SK-N-SH (cell line): ENCODE results near the gene FAAP24. TPM values are rescaled to one million over a fixed set of nuclear protein-coding genes. Genes with fewer than 3 reads are reported as not detected.

Source experiments
- CTCF ChIA-PET: fragments of 300-600, 350-600 bp; formaldehyde crosslinking; extraction: SDS; loops from one replicate; lab custom pipeline; 2021; lab: Yijun Ruan, JAX
- POLR2A ChIA-PET: fragments of 350-600 bp; sonication (Branson Sonifier 250); formaldehyde crosslinking; extraction: SDS; loops from one replicate; lab custom pipeline; 2020; ENCODE audit warnings: antibody characterized with exemption, inconsistent platforms; lab: Yijun Ruan, JAX
- DNase-seq: peaks from one replicate; pipeline ENCODE4 v3.0.0; 2012
- H2AFZ ChIP-seq: fragments of 200-600 bp; sonication (generic); 2 replicates; pipeline ENCODE4 v1.8.1; 2016; ENCODE audit warnings: antibody characterized with exemption, mild to moderate bottlenecking, low read depth
- H3F3A ChIP-seq: fragments of 200-600 bp; sonication (generic); replicated peaks from 2 replicates; pipeline ENCODE3; 2016; ENCODE audit warnings: antibody characterized with exemption, mild to moderate bottlenecking; ENCODE audit not compliant: insufficient read depth
- H3K27ac ChIP-seq, 2 experiments: fragments of 200-500 bp in 1 of 2; fragments of 200-600 bp in 1 of 2; sonication (Bioruptor generic) in 1 of 2; sonication (generic), shearing (Covaris generic) in 1 of 2; 2 replicates each; pipeline versions ENCODE4 v1.5.1 to v1.6.1; 2014 to 2016; ENCODE audit warnings: low read depth in 2 of 2, inconsistent platforms in 1 of 2, low read length in 1 of 2, mild to moderate bottlenecking in 1 of 2, mixed read lengths in 1 of 2
- H3K27me3 ChIP-seq: fragments of 200-600 bp; sonication (generic), shearing (Covaris generic); 2 replicates; pipeline ENCODE4 v1.6.1; 2016; ENCODE audit warnings: mixed run types; ENCODE audit not compliant: insufficient read depth
- H3K36me3 ChIP-seq, 2 experiments: fragments of 200-500 bp in 1 of 2; fragments of 200-600 bp in 1 of 2; sonication (Bioruptor generic) in 1 of 2; sonication (generic) in 1 of 2; replicated peaks in 1 of 2; 2 replicates each; pipeline versions ENCODE3 to v1.5.1; 2014 to 2016; ENCODE audit warnings: low read length in 1 of 2, mild to moderate bottlenecking in 1 of 2; ENCODE audit not compliant: insufficient read depth in 2 of 2, control insufficient read depth in 1 of 2
- H3K4me1 ChIP-seq, 2 experiments: fragments of 200-500 bp in 1 of 2; fragments of 200-600 bp in 1 of 2; sonication (Bioruptor generic) in 1 of 2; sonication (generic), shearing (Covaris generic) in 1 of 2; 2 replicates each; pipeline versions ENCODE4 v1.5.1 to v1.6.1; 2014 to 2016; ENCODE audit warnings: low read depth in 1 of 2, low read length in 1 of 2, mixed run types in 1 of 2; ENCODE audit not compliant: insufficient read depth in 2 of 2, control insufficient read depth in 1 of 2
- H3K4me2 ChIP-seq: fragments of 200-600 bp; sonication (generic), shearing (Covaris generic); 2 replicates; pipeline ENCODE4 v1.6.1; 2017; ENCODE audit warnings: mixed run types
- H3K4me3 ChIP-seq, 2 experiments: fragments of 200-500 bp in 1 of 2; fragments of 200-600 bp in 1 of 2; sonication (Bioruptor generic) in 1 of 2; sonication (generic), shearing (Covaris generic) in 1 of 2; 2 replicates each; pipeline versions ENCODE4 v1.5.1 to v1.8.1; 2014 to 2016; ENCODE audit warnings: low read depth in 2 of 2, inconsistent platforms in 1 of 2, low read length in 1 of 2, mild to moderate bottlenecking in 1 of 2, mixed read lengths in 1 of 2, moderate library complexity in 1 of 2
- H3K79me2 ChIP-seq: fragments of 200-600 bp; sonication (generic); 2 replicates; pipeline ENCODE4 v1.8.1; 2017; ENCODE audit warnings: mild to moderate bottlenecking; ENCODE audit not compliant: insufficient read depth
- H3K9ac ChIP-seq: fragments of 200-600 bp; sonication (generic); 2 replicates; pipeline ENCODE4 v1.6.1; 2017; ENCODE audit warnings: mixed run types
- H3K9me2 ChIP-seq: fragments of 200-600 bp; sonication (generic); 2 replicates; pipeline ENCODE4 v1.6.1; 2017; ENCODE audit warnings: mixed run types
- H3K9me3 ChIP-seq: fragments of 200-600 bp; sonication (generic); 2 replicates; pipeline ENCODE4 v1.6.1; 2017; ENCODE audit warnings: mixed run types, mild to moderate bottlenecking, moderate library complexity
- H4K20me1 ChIP-seq: fragments of 200-600 bp; sonication (generic); 2 replicates; pipeline ENCODE4 v1.6.1; 2017; ENCODE audit warnings: mild to moderate bottlenecking, mixed run types; ENCODE audit not compliant: insufficient read depth
- CHD2 ChIP-seq: fragments of 150-350 bp; IDR thresholded peaks from 2 replicates; pipeline ENCODE4 v1.6.1; 2018; ENCODE audit warnings: low read length; ENCODE audit not compliant: partially characterized antibody
- ELF1 ChIP-seq: IDR thresholded peaks from 2 replicates; pipeline ENCODE4 v1.4.0; 2012
- EP300 ChIP-seq, 2 experiments: IDR thresholded peaks; 2 replicates each; pipeline versions ENCODE4 v1.4.0 to v1.6.1; 2012; ENCODE audit warnings: borderline replicate concordance in 1 of 2, low read depth in 1 of 2, low read length in 1 of 2
- EZH2phosphoT487 ChIP-seq: fragments of 200-600 bp; sonication (generic); IDR thresholded peaks from 2 replicates; pipeline ENCODE4 v1.6.1; 2017; ENCODE audit warnings: low read depth, mixed run types, mild to moderate bottlenecking, antibody characterized with exemption, moderate library complexity, borderline replicate concordance
- FOSL2 ChIP-seq: IDR thresholded peaks from 2 replicates; pipeline ENCODE4 v1.4.0; 2012; ENCODE audit warnings: low read depth, mild to moderate bottlenecking, moderate library complexity, borderline replicate concordance
- FOXJ3 ChIP-seq: sonication (generic); formaldehyde crosslinking; IDR thresholded peaks from 2 replicates; pipeline ENCODE4 v1.5.1; 2020; ENCODE audit warnings: mild to moderate bottlenecking, missing genetic modification reagents
- FOXM1 ChIP-seq: IDR thresholded peaks from 2 replicates; pipeline ENCODE4 v1.4.0; 2012; ENCODE audit warnings: low read depth, mild to moderate bottlenecking
- GABPA ChIP-seq: IDR thresholded peaks from 2 replicates; pipeline ENCODE4 v1.4.0; 2012; ENCODE audit warnings: low read depth, mild to moderate bottlenecking
- MXI1 ChIP-seq: IDR thresholded peaks from 2 replicates; pipeline ENCODE4 v1.6.1; 2012; ENCODE audit warnings: mild to moderate bottlenecking, low read depth, low read length, improper control_type of control experiment
- POLR2AphosphoS5 ChIP-seq: IDR thresholded peaks from 2 replicates; pipeline ENCODE4 v1.6.1; 2012; ENCODE audit warnings: low read depth, low read length
- RCOR1 ChIP-seq: fragments of 150-350 bp; IDR thresholded peaks from 2 replicates; pipeline ENCODE4 v1.6.1; 2017; ENCODE audit warnings: antibody characterized with exemption, low read length
- RFX5 ChIP-seq: IDR thresholded peaks from 2 replicates; pipeline ENCODE4 v1.6.1; 2012; ENCODE audit warnings: mild to moderate bottlenecking, improper control_type of control experiment, low read length
- TEAD4 ChIP-seq: IDR thresholded peaks from 2 replicates; pipeline ENCODE4 v1.4.0; 2012; ENCODE audit warnings: mild to moderate bottlenecking, borderline replicate concordance; ENCODE audit not compliant: insufficient read depth
- USF2 ChIP-seq: fragments of 150-350 bp; IDR thresholded peaks from 2 replicates; pipeline ENCODE4 v1.6.1; 2017; ENCODE audit warnings: antibody characterized with exemption, low read length, low read depth, borderline replicate concordance
- YY1 ChIP-seq: IDR thresholded peaks from 2 replicates; pipeline ENCODE4 v1.4.0; 2012; ENCODE audit warnings: low read depth, mild to moderate bottlenecking
- WGBS: methylation state at CpG from one replicate; pipeline ENCODE4 v1.1.6; 2017; ENCODE audit warnings: low lambda C conversion rate; 5-methylcytosine and 5-hydroxymethylcytosine counted together
- polyA plus RNA-seq, 3 experiments: library from polyadenylated mRNA; depleted of rRNA; stranded (reverse); fragments of >200 nt; gene quantifications; 2 replicates each; pipeline ENCODE4 v1.2.3, GENCODE V29; 2012
- TF ChIP-seq, protein P1 (sequence below): IDR thresholded peaks from 2 replicates; pipeline ENCODE4 v1.4.0; 2012; ENCODE audit warnings: low read depth, borderline replicate concordance
- TF ChIP-seq, protein P2 (sequence below): IDR thresholded peaks from 2 replicates; pipeline ENCODE4 v1.4.0; 2012; ENCODE audit warnings: low read depth
- TF ChIP-seq, protein P3 (sequence below): fragments of 150-350 bp; IDR thresholded peaks from 2 replicates; pipeline ENCODE4 v1.6.1; 2016; ENCODE audit warnings: mild to moderate bottlenecking, low read depth, low read length
- TF ChIP-seq, protein P4 (sequence below): IDR thresholded peaks from 2 replicates; pipeline ENCODE4 v1.6.1; 2012; ENCODE audit warnings: mild to moderate bottlenecking, low read depth, low read length, moderate library complexity

FAAP24 gene
- polyA plus RNA-seq, 1 of the 3 experiments (the other 2 are of a cell fraction) = 3.3 TPM

- H3K4me3 ChIP-seq = no peak overlapping the region
- H3K79me2 ChIP-seq = no peaks in the 10 kb centered on the region
- H2AFZ ChIP-seq = no peak overlapping the region
- WGBS = 96% methylated on average over 4 of the region's 4 CpGs
- DNase-seq = no peak
- H3K4me2 ChIP-seq = no peak overlapping the region
- H3K9me2 ChIP-seq = no peaks in the 10 kb centered on the region
- H3K9me3 ChIP-seq = no peaks in the 10 kb centered on the region
- peaks cover 0 to 10% of the 10 kb centered on the region in 2 experiments; a peak in 1 of 4 replicates for H3K4me1 ChIP-seq
- no peak overlapping the region for H3K9ac ChIP-seq
- ChIA-PET POLR2A (no interaction called here), CTCF (interaction anchor here (1.6 to 1.9 kb wide), 2 partner anchors 25 to 118 kb away, joined by 8 to 9 read pairs; no protein-coding TSS in a partner anchor)
- H4K20me1 ChIP-seq = no peaks in the 10 kb centered on the region
- no peaks in the 10 kb centered on the region for H3K27me3 ChIP-seq
- H3K27ac ChIP-seq = no peak overlapping the region
- no peaks in the 10 kb centered on the region for H3F3A ChIP-seq
- peaks cover 0 to 3% of the 10 kb centered on the region in 2 experiments for H3K36me3 ChIP-seq
- TF ChIP-seq, protein P1, sequence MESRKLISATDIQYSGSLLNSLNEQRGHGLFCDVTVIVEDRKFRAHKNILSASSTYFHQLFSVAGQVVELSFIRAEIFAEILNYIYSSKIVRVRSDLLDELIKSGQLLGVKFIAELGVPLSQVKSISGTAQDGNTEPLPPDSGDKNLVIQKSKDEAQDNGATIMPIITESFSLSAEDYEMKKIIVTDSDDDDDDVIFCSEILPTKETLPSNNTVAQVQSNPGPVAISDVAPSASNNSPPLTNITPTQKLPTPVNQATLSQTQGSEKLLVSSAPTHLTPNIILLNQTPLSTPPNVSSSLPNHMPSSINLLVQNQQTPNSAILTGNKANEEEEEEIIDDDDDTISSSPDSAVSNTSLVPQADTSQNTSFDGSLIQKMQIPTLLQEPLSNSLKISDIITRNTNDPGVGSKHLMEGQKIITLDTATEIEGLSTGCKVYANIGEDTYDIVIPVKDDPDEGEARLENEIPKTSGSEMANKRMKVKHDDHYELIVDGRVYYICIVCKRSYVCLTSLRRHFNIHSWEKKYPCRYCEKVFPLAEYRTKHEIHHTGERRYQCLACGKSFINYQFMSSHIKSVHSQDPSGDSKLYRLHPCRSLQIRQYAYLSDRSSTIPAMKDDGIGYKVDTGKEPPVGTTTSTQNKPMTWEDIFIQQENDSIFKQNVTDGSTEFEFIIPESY = no peak
- TF ChIP-seq CHD2 = no peak
- TF ChIP-seq RFX5 = no peak
- TF ChIP-seq ELF1 = no peak
- TF ChIP-seq POLR2AphosphoS5 = no peak
- no peak for TF ChIP-seq EZH2phosphoT487
- TF ChIP-seq, protein P2, sequence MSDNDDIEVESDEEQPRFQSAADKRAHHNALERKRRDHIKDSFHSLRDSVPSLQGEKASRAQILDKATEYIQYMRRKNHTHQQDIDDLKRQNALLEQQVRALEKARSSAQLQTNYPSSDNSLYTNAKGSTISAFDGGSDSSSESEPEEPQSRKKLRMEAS = no peak
- TF ChIP-seq, protein P3, sequence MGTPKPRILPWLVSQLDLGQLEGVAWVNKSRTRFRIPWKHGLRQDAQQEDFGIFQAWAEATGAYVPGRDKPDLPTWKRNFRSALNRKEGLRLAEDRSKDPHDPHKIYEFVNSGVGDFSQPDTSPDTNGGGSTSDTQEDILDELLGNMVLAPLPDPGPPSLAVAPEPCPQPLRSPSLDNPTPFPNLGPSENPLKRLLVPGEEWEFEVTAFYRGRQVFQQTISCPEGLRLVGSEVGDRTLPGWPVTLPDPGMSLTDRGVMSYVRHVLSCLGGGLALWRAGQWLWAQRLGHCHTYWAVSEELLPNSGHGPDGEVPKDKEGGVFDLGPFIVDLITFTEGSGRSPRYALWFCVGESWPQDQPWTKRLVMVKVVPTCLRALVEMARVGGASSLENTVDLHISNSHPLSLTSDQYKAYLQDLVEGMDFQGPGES = no peak
- TF ChIP-seq EP300 (IDR thresholded peaks at IDR 0.05; ENCODE audit: borderline replicate concordance in 1 of 2, low read depth in 1 of 2, low read length in 1 of 2) = no peak
- TF ChIP-seq FOSL2 = no peak
- no peak for TF ChIP-seq USF2
- TF ChIP-seq RCOR1 = no peak
- no peak for TF ChIP-seq MXI1
- TF ChIP-seq YY1 = no peak
- no peak for TF ChIP-seq FOXM1
- TF ChIP-seq, protein P4, sequence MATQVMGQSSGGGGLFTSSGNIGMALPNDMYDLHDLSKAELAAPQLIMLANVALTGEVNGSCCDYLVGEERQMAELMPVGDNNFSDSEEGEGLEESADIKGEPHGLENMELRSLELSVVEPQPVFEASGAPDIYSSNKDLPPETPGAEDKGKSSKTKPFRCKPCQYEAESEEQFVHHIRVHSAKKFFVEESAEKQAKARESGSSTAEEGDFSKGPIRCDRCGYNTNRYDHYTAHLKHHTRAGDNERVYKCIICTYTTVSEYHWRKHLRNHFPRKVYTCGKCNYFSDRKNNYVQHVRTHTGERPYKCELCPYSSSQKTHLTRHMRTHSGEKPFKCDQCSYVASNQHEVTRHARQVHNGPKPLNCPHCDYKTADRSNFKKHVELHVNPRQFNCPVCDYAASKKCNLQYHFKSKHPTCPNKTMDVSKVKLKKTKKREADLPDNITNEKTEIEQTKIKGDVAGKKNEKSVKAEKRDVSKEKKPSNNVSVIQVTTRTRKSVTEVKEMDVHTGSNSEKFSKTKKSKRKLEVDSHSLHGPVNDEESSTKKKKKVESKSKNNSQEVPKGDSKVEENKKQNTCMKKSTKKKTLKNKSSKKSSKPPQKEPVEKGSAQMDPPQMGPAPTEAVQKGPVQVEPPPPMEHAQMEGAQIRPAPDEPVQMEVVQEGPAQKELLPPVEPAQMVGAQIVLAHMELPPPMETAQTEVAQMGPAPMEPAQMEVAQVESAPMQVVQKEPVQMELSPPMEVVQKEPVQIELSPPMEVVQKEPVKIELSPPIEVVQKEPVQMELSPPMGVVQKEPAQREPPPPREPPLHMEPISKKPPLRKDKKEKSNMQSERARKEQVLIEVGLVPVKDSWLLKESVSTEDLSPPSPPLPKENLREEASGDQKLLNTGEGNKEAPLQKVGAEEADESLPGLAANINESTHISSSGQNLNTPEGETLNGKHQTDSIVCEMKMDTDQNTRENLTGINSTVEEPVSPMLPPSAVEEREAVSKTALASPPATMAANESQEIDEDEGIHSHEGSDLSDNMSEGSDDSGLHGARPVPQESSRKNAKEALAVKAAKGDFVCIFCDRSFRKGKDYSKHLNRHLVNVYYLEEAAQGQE = no peak
- TF ChIP-seq FOXJ3 (CRISPR knock-in tag) = no peak
- no peak for TF ChIP-seq TEAD4
- no peak for TF ChIP-seq GABPA
Observed at GRCh38 chr19:33000910-33001309, 28.9 kb downstream of the FAAP24 start.
